Measurements from ENCODE around the gene RBBP4. TPM values are rescaled to one million over a fixed set of nuclear protein-coding genes. Genes with fewer than 3 reads are reported as not detected.

Gene RBBP4
- total RNA-seq, 2 donors from 2014 or later, result 521 to 678 TPM

- Mint-ChIP-seq H3K9me3 (no peaks in the 10 kb centered on the region), H3K4me1 (peaks cover 18% of the 10 kb centered on the region), H3K36me3 (ENCODE audit: low read depth) (no peaks in the 10 kb centered on the region), H3K4me3 (no peak overlapping the region), H3K27ac (peak overlapping the region; percentile 90), H3K27me3 (ENCODE audit: insufficient read depth) (peaks cover 12% of the 10 kb centered on the region)
- Histone ChIP-seq H3K27ac (ENCODE audit: low read depth, low read length) (no peak overlapping the region), H3K9ac (ENCODE audit: extremely low read depth, low read length, poor library complexity, severe bottlenecking) (no peak overlapping the region), H3K27me3 (ENCODE audit: control insufficient read depth, insufficient read depth, low read length, poor library complexity, severe bottlenecking) (no peaks in the 10 kb centered on the region), H3K36me3 (ENCODE audit: control insufficient read depth, insufficient read depth, low read length) (no peaks in the 10 kb centered on the region), H3K9me3 (ENCODE audit: control insufficient read depth, low read length) (no peaks in the 10 kb centered on the region), H3K4me1 (ENCODE audit: control insufficient read depth, insufficient read depth, low read length) (no peaks in the 10 kb centered on the region), H3K4me3 (ENCODE audit: low read length) (no peak overlapping the region)
- WGBS, 2 experiments (ENCODE audit: insufficient coverage in 1 of 2, insufficient read length in 1 of 2), result 75 to 82% methylated on average over 1 to 4 of the region's 4 CpGs
- DNase-seq, result peak; percentile 73
- no peak for TF ChIP-seq CTCF (conservative IDR thresholded peaks at IDR 0.05)
Observed at GRCh38 chr1:32715901-32716311, 64.9 kb downstream of the RBBP4 start.

DNA sequence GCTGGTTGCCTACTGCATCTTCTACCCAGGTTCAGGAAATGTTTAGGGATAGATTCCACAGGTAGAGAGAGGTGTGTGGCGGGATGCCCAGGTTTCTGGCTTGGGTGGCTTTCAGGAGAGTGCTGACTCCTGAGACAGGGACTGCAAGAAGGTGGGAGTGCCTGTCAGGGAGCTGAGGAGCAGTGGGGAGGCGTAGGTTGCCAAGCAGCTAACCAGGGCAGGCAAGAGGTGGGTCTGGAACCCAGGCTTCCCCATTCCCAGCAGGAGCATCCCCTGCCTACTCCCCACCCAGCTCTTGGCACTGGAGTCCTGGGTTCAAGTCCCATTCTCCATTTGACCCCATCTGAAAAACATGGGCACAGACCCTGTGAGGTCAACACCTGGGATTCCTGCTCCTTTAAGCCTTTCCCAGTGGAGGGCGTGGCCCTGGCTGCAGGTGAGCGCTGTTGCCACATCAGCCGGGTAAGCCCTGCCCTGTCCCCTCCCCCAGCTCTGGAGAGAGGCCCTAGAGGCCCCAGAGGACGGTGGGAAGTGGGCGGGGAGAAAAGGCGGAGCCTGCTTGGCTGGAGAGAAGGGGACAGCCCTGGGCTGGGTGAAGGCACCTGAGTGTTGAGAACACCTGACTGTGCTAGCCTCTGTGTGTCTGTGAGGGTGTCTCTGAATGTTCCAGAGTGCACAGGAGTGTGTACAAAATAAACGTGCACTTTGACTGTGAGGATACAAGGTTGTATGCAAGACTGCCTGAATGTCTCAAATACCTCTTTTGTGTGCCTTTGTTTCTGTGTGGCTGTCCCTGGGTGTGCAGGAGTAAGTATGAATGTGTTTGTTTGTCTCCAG is 65.5 kb downstream of the RBBP4 start:
- WGBS, 2 experiments (ENCODE audit: insufficient coverage in 1 of 2, insufficient read length in 1 of 2), result 24 to 50% methylated on average over 2 to 9 of the region's 9 CpGs
- no peaks in the 10 kb centered on the region for H3K36me3 ChIP-seq (ENCODE audit: control insufficient read depth, insufficient read depth, low read length)
- no peak overlapping the region for H3K9ac ChIP-seq (ENCODE audit: extremely low read depth, low read length, poor library complexity, severe bottlenecking)
- no peak overlapping the region for H3K27ac ChIP-seq (ENCODE audit: low read depth, low read length)
- H3K36me3 Mint-ChIP-seq (ENCODE audit: low read depth), result no peaks in the 10 kb centered on the region
- H3K9me3 Mint-ChIP-seq, result no peaks in the 10 kb centered on the region
- peak; percentile 100 for DNase-seq
- peak overlapping the region; percentile 90 for H3K27ac Mint-ChIP-seq
- peak overlapping the region; percentile 24 for H3K4me3 Mint-ChIP-seq
- H3K4me3 ChIP-seq (ENCODE audit: low read length), result no peak overlapping the region
- H3K9me3 ChIP-seq (ENCODE audit: control insufficient read depth, low read length), result no peaks in the 10 kb centered on the region
- H3K27me3 Mint-ChIP-seq (ENCODE audit: insufficient read depth), result peaks cover 10% of the 10 kb centered on the region
- no peak for TF ChIP-seq CTCF (conservative IDR thresholded peaks at IDR 0.05)
- peaks cover 18% of the 10 kb centered on the region for H3K4me1 Mint-ChIP-seq
- no peaks in the 10 kb centered on the region for H3K27me3 ChIP-seq (ENCODE audit: control insufficient read depth, insufficient read depth, low read length, poor library complexity, severe bottlenecking)
- H3K4me1 ChIP-seq (ENCODE audit: control insufficient read depth, insufficient read depth, low read length), result no peaks in the 10 kb centered on the region

DNA sequence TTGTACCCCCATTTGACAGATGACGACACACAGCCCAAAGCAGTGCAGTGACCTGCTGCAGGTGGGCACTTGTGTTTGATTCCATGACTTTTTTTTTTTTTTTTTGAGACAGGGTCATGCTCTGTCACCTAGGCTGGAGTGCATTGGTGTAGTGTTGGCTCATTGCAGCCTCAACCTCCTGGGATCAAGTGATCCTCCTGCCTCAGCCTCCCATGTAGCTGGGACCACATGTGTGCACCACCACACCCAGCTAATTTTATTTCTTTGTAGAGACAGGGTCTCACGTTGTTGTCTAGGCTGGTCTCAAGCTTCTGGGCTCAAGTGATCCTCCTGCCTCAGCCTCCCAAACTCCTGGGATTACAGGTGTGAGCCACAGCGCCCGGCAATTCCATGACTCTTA is 66.5 kb downstream of the RBBP4 start:
- H3K36me3 ChIP-seq (ENCODE audit: control insufficient read depth, insufficient read depth, low read length), result no peaks in the 10 kb centered on the region
- Mint-ChIP-seq H3K36me3 (ENCODE audit: low read depth) (no peaks in the 10 kb centered on the region), H3K27ac (no peak overlapping the region), H3K4me1 (peaks cover 17% of the 10 kb centered on the region), H3K4me3 (no peak overlapping the region), H3K27me3 (ENCODE audit: insufficient read depth) (peaks cover 10% of the 10 kb centered on the region), H3K9me3 (no peaks in the 10 kb centered on the region)
- H3K27ac ChIP-seq (ENCODE audit: low read depth, low read length), result no peak overlapping the region
- TF ChIP-seq CTCF (conservative IDR thresholded peaks at IDR 0.05), result no peak
- no peak overlapping the region for H3K4me3 ChIP-seq (ENCODE audit: low read length)
- H3K9ac ChIP-seq (ENCODE audit: extremely low read depth, low read length, poor library complexity, severe bottlenecking), result no peak overlapping the region
- H3K27me3 ChIP-seq (ENCODE audit: control insufficient read depth, insufficient read depth, low read length, poor library complexity, severe bottlenecking), result no peaks in the 10 kb centered on the region
- no peaks in the 10 kb centered on the region for H3K9me3 ChIP-seq (ENCODE audit: control insufficient read depth, low read length)
- DNase-seq, result no peak
- 95 to 100% methylated on average over 3 to 4 of the region's 4 CpGs for WGBS, 2 experiments (ENCODE audit: insufficient coverage in 1 of 2, insufficient read length in 1 of 2)
- H3K4me1 ChIP-seq (ENCODE audit: control insufficient read depth, insufficient read depth, low read length), result no peaks in the 10 kb centered on the region

Measured in endodermal cell (in vitro differentiated cells).